Mesothelial cell of epicardium (in vitro differentiated cells): ENCODE data around the gene TMEM252. TPM values are rescaled to one million over a fixed set of nuclear protein-coding genes. Genes with fewer than 3 reads are reported as not detected.

Experiments
- DNase-seq, 2 experiments: peaks; one replicate each; pipeline ENCODE4 v3.0.0; 2021; ENCODE audit warnings: low spot score in 2 of 2; ENCODE audit not compliant: unreplicated experiment in 2 of 2
- H3K27ac Mint-ChIP-seq: 2 replicates; pipeline ENCODE4 v1.8.0; 2021; ENCODE audit warnings: mixed read lengths
- H3K27me3 Mint-ChIP-seq: 2 replicates; pipeline ENCODE4 v1.8.0; 2021; ENCODE audit warnings: low read depth, mixed read lengths
- H3K36me3 Mint-ChIP-seq: 2 replicates; pipeline ENCODE4 v1.8.0; 2021; ENCODE audit warnings: mixed read lengths
- H3K4me1 Mint-ChIP-seq: 2 replicates; pipeline ENCODE4 v1.8.0; 2021; ENCODE audit warnings: mixed read lengths
- H3K4me3 Mint-ChIP-seq: 2 replicates; pipeline ENCODE4 v1.8.0; 2021; ENCODE audit warnings: mild to moderate bottlenecking, moderate library complexity, mixed read lengths
- H3K9me3 Mint-ChIP-seq: 2 replicates; pipeline ENCODE4 v1.8.0; 2021; ENCODE audit warnings: mixed read lengths
- total RNA-seq: library from RNA; stranded (reverse); gene quantifications from 3 replicates; pipeline ENCODE4 v1.2.1, GENCODE V29; 2021
- TF ChIP-seq, protein P1 (sequence below): fragments of 200-600 bp; sonication (generic); IDR thresholded peaks from one replicate; pipeline ENCODE4 v1.5.0; 2021; ENCODE audit warnings: antibody characterized with exemption; ENCODE audit not compliant: unreplicated experiment

Gene TMEM252
- total RNA-seq, 1 donor from 2014 or later: not detected

DNA sequence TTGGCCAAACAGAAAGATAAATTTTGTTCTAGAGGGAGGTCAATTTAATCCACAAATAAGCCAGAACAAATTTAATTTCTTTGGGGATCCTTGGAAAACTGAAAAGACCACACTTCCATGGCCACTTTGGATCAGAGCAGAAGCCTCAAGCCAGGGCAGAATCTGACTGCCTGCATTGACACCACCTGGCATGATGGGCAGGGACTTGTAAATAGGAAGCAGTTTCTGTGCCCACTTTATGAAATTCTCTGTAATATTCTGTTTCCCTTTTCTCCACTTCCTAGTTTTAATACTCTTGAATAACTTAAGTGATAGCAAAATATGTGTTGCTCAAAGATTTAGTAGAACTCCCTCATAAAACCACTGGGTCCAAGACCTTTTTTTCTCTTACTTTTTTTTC, 6.7 kb upstream of the TMEM252 start:
- TF ChIP-seq, protein P1, sequence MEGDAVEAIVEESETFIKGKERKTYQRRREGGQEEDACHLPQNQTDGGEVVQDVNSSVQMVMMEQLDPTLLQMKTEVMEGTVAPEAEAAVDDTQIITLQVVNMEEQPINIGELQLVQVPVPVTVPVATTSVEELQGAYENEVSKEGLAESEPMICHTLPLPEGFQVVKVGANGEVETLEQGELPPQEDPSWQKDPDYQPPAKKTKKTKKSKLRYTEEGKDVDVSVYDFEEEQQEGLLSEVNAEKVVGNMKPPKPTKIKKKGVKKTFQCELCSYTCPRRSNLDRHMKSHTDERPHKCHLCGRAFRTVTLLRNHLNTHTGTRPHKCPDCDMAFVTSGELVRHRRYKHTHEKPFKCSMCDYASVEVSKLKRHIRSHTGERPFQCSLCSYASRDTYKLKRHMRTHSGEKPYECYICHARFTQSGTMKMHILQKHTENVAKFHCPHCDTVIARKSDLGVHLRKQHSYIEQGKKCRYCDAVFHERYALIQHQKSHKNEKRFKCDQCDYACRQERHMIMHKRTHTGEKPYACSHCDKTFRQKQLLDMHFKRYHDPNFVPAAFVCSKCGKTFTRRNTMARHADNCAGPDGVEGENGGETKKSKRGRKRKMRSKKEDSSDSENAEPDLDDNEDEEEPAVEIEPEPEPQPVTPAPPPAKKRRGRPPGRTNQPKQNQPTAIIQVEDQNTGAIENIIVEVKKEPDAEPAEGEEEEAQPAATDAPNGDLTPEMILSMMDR: no peak
- DNase-seq: no peak
- H3K4me3 Mint-ChIP-seq: no peak overlapping the region
- no peaks in the 10 kb centered on the region for H3K9me3 Mint-ChIP-seq
- H3K27ac Mint-ChIP-seq: no peak overlapping the region
- H3K4me1 Mint-ChIP-seq: no peaks in the 10 kb centered on the region
- H3K27me3 Mint-ChIP-seq: peaks cover 60% of the 10 kb centered on the region
- no peaks in the 10 kb centered on the region for H3K36me3 Mint-ChIP-seq

DNA sequence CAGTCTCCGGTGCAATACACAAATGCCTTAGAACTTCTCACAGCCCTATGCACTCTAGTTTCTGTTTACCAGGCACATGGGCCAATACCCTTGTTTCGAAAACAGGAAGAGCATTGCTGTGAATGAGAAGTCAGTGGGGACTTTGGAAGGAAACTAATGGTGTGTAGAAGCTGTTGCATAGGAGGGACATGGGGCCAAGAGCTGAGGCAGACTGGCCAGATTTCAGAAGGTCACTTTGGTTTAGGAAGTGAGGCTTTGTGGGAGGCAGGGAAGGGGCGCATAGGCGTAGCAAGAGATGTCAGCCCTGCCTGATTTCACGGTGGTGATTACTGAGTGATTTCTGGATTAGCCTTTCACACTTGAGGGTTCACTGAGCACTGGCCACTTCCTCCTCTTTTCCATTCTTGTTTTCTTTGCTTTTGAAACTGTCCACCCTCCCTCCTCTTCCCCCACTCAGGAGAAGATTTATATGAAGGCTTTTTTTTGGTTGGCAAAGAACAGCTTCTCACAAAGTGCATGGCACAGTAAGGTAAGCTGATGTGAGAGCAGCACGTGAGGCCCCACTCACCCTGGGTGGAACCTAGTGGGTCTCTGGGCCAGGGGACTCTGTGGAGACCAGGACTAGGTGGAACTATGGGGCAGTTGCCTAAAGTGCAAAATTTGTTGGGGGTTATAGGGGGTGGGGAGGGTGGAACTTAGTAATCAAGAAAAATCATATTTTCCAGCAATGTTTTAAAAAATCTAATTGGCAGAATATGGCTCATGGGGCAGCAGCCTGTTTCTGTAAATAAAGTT, 6.1 kb upstream of the TMEM252 start:
- TF ChIP-seq, protein P1: no peak
- H3K4me3 Mint-ChIP-seq: no peak overlapping the region
- no peak for DNase-seq
- H3K9me3 Mint-ChIP-seq: no peaks in the 10 kb centered on the region
- H3K4me1 Mint-ChIP-seq: peaks cover under 1% of the 10 kb centered on the region
- peaks cover 64% of the 10 kb centered on the region for H3K27me3 Mint-ChIP-seq
- no peaks in the 10 kb centered on the region for H3K36me3 Mint-ChIP-seq
- H3K27ac Mint-ChIP-seq: no peak overlapping the region

DNA sequence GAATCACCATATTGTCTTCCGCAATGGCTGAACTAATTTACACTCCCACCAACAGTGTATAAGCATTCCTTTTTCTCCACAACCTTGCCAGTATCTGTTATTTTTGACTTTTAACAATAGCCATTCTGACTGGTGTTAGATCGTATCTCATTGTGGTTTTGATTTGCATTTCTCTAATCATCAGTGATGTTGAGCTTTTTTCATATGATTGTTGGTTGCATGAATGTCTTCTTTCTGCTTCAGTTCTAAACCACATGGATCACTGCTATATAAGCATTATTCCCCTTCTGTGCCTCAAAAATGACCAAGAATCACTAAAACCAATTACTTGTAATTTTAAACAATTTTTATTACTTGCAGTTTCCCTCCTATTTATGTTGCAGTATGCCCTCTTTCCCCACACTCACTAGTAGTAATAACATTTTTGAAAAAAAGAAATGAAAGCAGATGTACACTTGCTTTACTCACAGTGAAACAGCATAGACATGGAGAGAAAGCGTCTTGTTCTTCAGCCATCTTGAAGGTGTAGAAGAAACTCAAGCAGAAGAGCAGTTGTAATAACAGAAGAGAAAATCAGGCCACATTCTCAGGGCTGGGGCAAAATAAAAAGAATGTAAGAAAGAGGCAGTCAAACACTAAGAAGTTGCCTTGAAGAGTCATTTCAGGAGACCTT, 4.5 kb upstream of the TMEM252 start:
- H3K4me3 Mint-ChIP-seq: no peak overlapping the region
- H3K9me3 Mint-ChIP-seq: no peaks in the 10 kb centered on the region
- peaks cover 69% of the 10 kb centered on the region for H3K27me3 Mint-ChIP-seq

DNA sequence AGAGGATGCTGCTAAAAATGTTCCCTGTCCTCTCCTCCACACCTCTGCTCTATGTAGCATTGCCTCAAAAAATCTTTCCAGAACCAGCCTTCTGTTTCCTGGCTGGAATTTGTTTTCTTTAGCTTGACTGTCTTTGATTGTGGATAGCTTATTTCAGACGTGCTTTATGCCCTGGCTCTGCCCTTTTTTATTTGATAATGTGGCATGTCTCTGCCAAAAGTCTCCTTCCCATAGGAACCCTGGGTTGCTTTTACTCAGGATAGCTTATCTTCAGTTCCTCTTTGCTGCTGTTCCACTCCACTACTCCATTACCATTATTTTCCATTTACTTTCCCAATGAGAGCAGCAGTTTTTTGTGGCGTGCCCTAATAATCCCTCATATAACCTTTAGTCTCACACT, 885 bp upstream of the TMEM252 start:
- Mint-ChIP-seq H3K4me1 (peaks cover 14% of the 10 kb centered on the region), H3K27ac (no peak overlapping the region), H3K4me3 (no peak overlapping the region), H3K27me3 (peaks cover 66% of the 10 kb centered on the region), H3K36me3 (no peaks in the 10 kb centered on the region), H3K9me3 (peaks cover 5% of the 10 kb centered on the region)
- TF ChIP-seq, protein P1: no peak
- DNase-seq: no peak

More for the DNA sequence above, 4.5 kb upstream of the TMEM252 start:
- H3K4me1 Mint-ChIP-seq: peaks cover 9% of the 10 kb centered on the region
- no peak overlapping the region for H3K27ac Mint-ChIP-seq
- DNase-seq: no peak
- TF ChIP-seq, protein P1: no peak
- H3K36me3 Mint-ChIP-seq: no peaks in the 10 kb centered on the region

DNA sequence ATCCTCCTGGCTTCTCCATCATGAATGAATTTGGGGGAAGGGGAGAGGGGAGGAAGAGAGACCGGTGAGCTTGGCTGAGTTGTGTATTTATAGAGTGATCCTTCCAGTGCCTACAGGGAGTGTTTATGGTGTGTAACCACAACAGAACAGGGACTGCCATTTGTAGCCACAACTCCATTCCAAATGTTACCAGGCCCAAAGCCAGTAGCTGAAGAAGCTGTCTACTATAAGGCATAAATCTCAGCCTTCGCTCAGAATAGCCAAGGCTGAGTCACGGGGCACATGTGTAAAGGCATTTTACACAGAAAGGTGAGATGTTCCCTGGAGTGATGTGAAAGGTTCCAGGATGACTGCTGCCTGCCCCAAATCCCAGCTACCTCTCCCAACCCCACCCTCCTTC, 2.5 kb downstream of the TMEM252 start:
- Mint-ChIP-seq H3K9me3 (peaks cover 5% of the 10 kb centered on the region), H3K27me3 (peaks cover 46% of the 10 kb centered on the region), H3K27ac (no peak overlapping the region), H3K4me1 (peaks cover 15% of the 10 kb centered on the region), H3K36me3 (no peaks in the 10 kb centered on the region), H3K4me3 (no peak overlapping the region)
- TF ChIP-seq, protein P1: no peak
- DNase-seq: no peak
